Measurements from ENCODE around the gene GNG7.
"Not testable (repeated sequence)": the region's sequence is repeated elsewhere in the genome, so short reads cannot be mapped to it uniquely, and the experiment has no call there.

GNG7 gene

DNA sequence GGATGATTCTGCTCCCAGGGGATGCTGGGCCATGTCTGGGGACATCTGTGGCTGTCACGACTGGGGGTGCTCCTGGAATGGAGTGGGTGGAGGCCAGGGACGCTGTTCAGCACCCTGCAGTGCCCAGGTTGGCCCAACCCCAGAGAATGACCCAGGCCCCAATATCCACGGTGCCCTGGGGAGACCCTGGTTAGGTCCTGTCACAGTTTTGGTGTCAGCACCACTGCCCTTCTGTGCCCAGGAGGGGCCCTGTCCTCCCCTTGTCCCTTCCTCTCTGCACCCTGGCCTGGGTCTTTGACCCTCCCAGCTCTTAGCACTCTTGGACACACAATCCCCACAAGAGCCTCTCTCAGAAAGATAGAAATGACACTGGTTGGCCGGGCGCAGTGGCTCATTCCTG lies 141.3 kb downstream of the GNG7 start:
- Histone ChIP-seq H3K27me3 (ENCODE audit: insufficient read depth, low read length, poor library complexity, severe bottlenecking) (no peaks in the 10 kb centered on the region), H3K9me3 (ENCODE audit: insufficient read depth, low read depth, low read length) (no peaks in the 10 kb centered on the region), H3K4me3 (ENCODE audit: low read length, poor library complexity, severe bottlenecking) (no peak overlapping the region), H3F3A (ENCODE audit: low read depth) (no peaks in the 10 kb centered on the region), H3K36me3 (ENCODE audit: insufficient read depth, low read length) (no peaks in the 10 kb centered on the region), H3K4me1 (ENCODE audit: insufficient read depth, low read length, poor library complexity, severe bottlenecking) (peaks cover 13% of the 10 kb centered on the region), H3K9me2 (replicated peaks; ENCODE audit: low read depth, low read length) (no peaks in the 10 kb centered on the region), H2AFZ (ENCODE audit: low read length) (no peak overlapping the region), H3K79me2 (ENCODE audit: insufficient read depth, low read length) (no peaks in the 10 kb centered on the region), H3K9ac (ENCODE audit: low read depth, low read length, poor library complexity, severe bottlenecking) (peak overlapping the region; percentile 70), H4K20me1 (ENCODE audit: insufficient read depth, low read length, poor library complexity, severe bottlenecking) (no peaks in the 10 kb centered on the region), H3K4me2 (ENCODE audit: low read depth, low read length, poor library complexity, severe bottlenecking) (peak overlapping the region; percentile 58)
- no peak for TF ChIP-seq EZH2phosphoT487 (IDR thresholded peaks at IDR 0.05; ENCODE audit: borderline replicate concordance)
- TF ChIP-seq, protein P1, sequence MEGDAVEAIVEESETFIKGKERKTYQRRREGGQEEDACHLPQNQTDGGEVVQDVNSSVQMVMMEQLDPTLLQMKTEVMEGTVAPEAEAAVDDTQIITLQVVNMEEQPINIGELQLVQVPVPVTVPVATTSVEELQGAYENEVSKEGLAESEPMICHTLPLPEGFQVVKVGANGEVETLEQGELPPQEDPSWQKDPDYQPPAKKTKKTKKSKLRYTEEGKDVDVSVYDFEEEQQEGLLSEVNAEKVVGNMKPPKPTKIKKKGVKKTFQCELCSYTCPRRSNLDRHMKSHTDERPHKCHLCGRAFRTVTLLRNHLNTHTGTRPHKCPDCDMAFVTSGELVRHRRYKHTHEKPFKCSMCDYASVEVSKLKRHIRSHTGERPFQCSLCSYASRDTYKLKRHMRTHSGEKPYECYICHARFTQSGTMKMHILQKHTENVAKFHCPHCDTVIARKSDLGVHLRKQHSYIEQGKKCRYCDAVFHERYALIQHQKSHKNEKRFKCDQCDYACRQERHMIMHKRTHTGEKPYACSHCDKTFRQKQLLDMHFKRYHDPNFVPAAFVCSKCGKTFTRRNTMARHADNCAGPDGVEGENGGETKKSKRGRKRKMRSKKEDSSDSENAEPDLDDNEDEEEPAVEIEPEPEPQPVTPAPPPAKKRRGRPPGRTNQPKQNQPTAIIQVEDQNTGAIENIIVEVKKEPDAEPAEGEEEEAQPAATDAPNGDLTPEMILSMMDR (conservative IDR thresholded peaks at IDR 0.05; ENCODE audit: low read length) = no peak

DNA sequence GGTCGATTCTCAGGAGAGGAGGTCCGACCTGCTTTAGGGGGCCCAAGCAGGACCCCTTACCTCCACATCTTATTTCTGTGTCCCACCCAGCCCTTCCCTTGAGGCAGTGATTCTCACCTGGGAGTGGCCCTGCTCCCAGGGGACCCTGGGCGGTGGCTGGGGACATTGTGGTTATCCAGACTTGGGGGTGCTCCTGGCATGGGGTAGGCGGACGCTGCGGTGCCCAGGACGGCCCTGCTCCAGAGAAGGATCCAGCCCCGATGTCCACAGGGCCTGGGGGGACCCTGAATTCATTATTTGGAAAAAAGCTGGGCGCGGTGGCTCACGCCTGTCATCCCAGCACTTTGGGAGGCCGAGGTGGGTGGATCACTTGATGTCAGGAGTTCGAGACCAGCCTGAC lies 142.1 kb downstream of the GNG7 start:
- no peaks in the 10 kb centered on the region for H3K9me3 ChIP-seq (ENCODE audit: insufficient read depth, low read depth, low read length)
- no peak overlapping the region for H3K4me2 ChIP-seq (ENCODE audit: low read depth, low read length, poor library complexity, severe bottlenecking)
- H3K79me2 ChIP-seq (ENCODE audit: insufficient read depth, low read length) = no peaks in the 10 kb centered on the region
- TF ChIP-seq, protein P1 (conservative IDR thresholded peaks at IDR 0.05; ENCODE audit: low read length) = no peak
- no peak for TF ChIP-seq EZH2phosphoT487 (IDR thresholded peaks at IDR 0.05; ENCODE audit: borderline replicate concordance)
- no peaks in the 10 kb centered on the region for H4K20me1 ChIP-seq (ENCODE audit: insufficient read depth, low read length, poor library complexity, severe bottlenecking)
- H3K27me3 ChIP-seq (ENCODE audit: insufficient read depth, low read length, poor library complexity, severe bottlenecking) = no peaks in the 10 kb centered on the region
- H3K4me1 ChIP-seq (ENCODE audit: insufficient read depth, low read length, poor library complexity, severe bottlenecking) = peaks cover 15% of the 10 kb centered on the region
- no peaks in the 10 kb centered on the region for H3K9me2 ChIP-seq (replicated peaks; ENCODE audit: low read depth, low read length)
- H3K4me3 ChIP-seq (ENCODE audit: low read length, poor library complexity, severe bottlenecking) = no peak overlapping the region
- H3K36me3 ChIP-seq (ENCODE audit: insufficient read depth, low read length) = no peaks in the 10 kb centered on the region
- no peak overlapping the region for H3K9ac ChIP-seq (ENCODE audit: low read depth, low read length, poor library complexity, severe bottlenecking)
- H3F3A ChIP-seq (ENCODE audit: low read depth) = no peaks in the 10 kb centered on the region
- no peak overlapping the region for H2AFZ ChIP-seq (ENCODE audit: low read length)

DNA sequence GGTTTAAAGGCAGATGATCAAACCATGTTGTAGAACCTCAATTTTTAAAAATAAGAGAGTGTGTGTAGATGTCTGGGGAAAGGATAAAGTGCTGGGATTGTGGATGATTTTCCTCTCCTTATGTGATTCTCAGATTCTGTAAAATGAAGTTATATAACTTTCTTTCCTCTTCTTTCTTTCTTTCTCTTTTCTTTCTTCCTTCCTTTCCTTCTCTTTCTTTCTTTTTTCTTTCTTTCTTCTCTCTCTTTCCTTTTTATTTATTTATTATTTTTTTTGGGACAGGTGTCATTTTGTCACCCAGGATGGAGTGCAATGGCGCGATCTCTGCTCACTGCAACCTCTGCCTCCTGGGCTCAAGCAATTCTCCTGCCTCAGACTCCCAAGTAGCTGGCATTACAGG lies 144.0 kb downstream of the GNG7 start:
- no peak for TF ChIP-seq EZH2phosphoT487 (IDR thresholded peaks at IDR 0.05; ENCODE audit: borderline replicate concordance)
- TF ChIP-seq, protein P1 (conservative IDR thresholded peaks at IDR 0.05; ENCODE audit: low read length) = no peak
- Histone ChIP-seq H3K4me1 (ENCODE audit: insufficient read depth, low read length, poor library complexity, severe bottlenecking) (peaks cover 24% of the 10 kb centered on the region), H3K4me2 (ENCODE audit: low read depth, low read length, poor library complexity, severe bottlenecking) (no peak overlapping the region), H3K4me3 (ENCODE audit: low read length, poor library complexity, severe bottlenecking) (no peak overlapping the region), H3K79me2 (ENCODE audit: insufficient read depth, low read length) (no peaks in the 10 kb centered on the region), H3K9ac (ENCODE audit: low read depth, low read length, poor library complexity, severe bottlenecking) (no peak overlapping the region), H4K20me1 (ENCODE audit: insufficient read depth, low read length, poor library complexity, severe bottlenecking) (no peaks in the 10 kb centered on the region), H3K9me3 (ENCODE audit: insufficient read depth, low read depth, low read length) (no peaks in the 10 kb centered on the region), H3K27me3 (ENCODE audit: insufficient read depth, low read length, poor library complexity, severe bottlenecking) (no peaks in the 10 kb centered on the region), H3K36me3 (ENCODE audit: insufficient read depth, low read length) (no peaks in the 10 kb centered on the region), H2AFZ (ENCODE audit: low read length) (no peak overlapping the region), H3K9me2 (replicated peaks; ENCODE audit: low read depth, low read length) (no peaks in the 10 kb centered on the region), H3F3A (ENCODE audit: low read depth) (peaks cover under 1% of the 10 kb centered on the region; the same call in 1 of the 2 replicates)

DNA sequence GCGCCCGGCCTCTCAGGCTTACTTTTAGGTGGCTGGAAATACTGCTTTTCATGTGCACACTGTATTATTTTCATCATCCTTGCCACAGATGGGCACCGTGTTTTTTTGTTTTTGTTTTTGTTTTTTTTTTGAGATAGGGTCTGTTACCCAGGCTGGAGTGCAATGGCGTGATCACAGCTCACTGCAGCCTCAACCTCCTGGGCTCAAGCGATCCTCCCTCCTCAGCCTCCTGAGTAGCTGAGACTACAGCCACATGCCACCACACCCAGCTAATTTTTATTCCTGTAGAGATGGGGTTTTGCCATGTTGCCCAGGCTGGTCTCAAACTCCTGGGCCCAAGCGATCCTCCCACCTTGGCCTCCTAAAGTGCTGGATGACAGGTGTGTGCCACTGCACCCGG lies 144.4 kb downstream of the GNG7 start:
- H3F3A ChIP-seq (ENCODE audit: low read depth); H2AFZ ChIP-seq (ENCODE audit: low read length); H3K27me3 ChIP-seq (ENCODE audit: insufficient read depth, low read length, poor library complexity, severe bottlenecking); H3K36me3 ChIP-seq (ENCODE audit: insufficient read depth, low read length); H3K4me2 ChIP-seq (ENCODE audit: low read depth, low read length, poor library complexity, severe bottlenecking); H3K9me2 ChIP-seq (replicated peaks; ENCODE audit: low read depth, low read length); H3K9ac ChIP-seq (ENCODE audit: low read depth, low read length, poor library complexity, severe bottlenecking); H3K79me2 ChIP-seq (ENCODE audit: insufficient read depth, low read length); H3K9me3 ChIP-seq (ENCODE audit: insufficient read depth, low read depth, low read length); H3K4me3 ChIP-seq (ENCODE audit: low read length, poor library complexity, severe bottlenecking); H4K20me1 ChIP-seq (ENCODE audit: insufficient read depth, low read length, poor library complexity, severe bottlenecking): not testable (repeated sequence)
- peaks cover 24% of the 10 kb centered on the region for H3K4me1 ChIP-seq (ENCODE audit: insufficient read depth, low read length, poor library complexity, severe bottlenecking)
